ENCODE data around the gene IRF2BP2.

DNA sequence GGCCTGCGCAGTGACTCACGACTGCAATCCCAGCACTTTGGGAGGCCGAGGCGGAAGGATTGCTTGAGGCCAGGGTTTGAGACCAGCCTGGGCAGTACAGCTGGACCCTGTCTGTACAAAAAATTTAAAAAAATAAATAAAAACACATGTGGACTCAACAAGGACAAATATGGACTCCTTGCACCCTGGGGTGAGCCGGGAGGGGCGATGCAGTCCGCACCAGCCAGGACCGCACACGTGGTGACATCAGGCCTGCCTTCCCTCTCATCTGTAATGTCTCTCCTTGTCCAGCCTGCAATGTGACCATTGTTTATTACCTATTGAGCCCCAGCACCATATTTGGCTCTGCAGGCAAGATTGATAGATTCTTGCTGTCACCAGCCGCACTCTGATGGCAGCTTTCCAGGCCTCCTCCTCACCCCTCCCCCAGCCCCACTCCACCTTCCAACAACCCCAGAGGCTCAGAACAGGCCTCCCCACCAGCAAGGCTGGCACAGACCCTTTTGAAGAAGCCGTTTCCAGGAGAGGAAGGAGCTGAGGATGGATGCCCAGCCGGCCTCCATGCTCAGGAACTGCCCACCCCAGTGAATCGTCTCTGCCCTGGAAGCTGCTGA lies 55.2 kb downstream of the IRF2BP2 start:
- no peak for TF ChIP-seq YY1 (IDR thresholded peaks at IDR 0.05; ENCODE audit: insufficient read depth, insufficient read length)
- TF ChIP-seq ZNF274 (IDR thresholded peaks at IDR 0.05; ENCODE audit: low read depth, low read length), result no peak

Data from NT2/D1 (cell line).